Suppressor macrophage treated with lipopolysaccharide for 1 hour (primary cell): ENCODE measurements around the gene CORO7.
A peak's percentile ranks its signal among the peaks of the same experiment; 100 is the strongest.

Experiments used
- DNase-seq, 3 donors: peaks; one replicate each; pipeline ENCODE4 v3.0.0-alpha.2; 2020 to 2022

Gene CORO7

DNA sequence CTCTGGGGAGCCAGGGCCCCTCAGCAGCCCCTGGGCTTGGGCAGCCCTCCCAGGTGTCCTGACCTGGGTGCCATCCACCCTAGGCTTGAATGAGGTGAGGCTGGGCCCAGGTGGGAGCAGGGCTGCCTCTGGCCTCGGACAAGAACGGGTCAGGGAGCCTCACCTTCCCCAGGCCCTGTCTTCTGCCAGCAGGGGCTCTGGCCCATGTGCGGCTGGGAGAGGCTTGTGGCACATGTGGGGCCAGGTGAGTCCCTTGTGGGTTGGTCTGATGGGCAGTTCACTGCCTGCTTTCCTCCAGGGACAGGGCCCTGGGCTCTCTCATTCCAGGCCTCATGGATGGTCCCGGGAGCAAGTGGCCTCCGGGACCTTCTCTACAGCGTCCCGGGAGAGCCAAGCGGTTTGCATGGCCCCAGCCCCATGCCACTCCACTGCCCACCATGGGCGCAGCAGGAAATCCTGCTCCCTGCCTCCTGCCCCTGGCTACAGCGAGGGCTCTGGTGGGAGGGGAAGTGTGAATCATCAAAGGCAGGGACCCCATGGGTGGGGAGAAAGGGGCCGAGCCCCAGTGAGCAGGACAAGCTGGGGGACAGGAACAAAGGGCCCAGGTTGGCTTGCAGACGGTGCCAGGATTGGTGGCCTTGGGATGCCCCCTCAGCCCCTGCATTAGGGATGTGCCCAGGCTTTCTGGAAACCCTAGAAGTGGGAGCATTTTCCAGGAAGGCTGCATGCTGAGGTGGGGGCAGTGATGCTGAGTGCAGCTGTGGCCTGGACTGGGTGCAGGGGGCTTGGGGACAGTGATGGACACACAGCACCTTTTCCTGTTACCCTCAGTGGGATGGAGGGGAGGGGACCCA is 32.6 kb downstream of the CORO7 start:
- no peak for DNase-seq

- no peak for DNase-seq
These were observed 33.5 kb downstream of the CORO7 start for GRCh38 chr16:4382795-4383357.

- DNase-seq, result no peak
These were observed 34.2 kb downstream of the CORO7 start for GRCh38 chr16:4381935-4382794.

- no peak for DNase-seq
These were observed 35.1 kb downstream of the CORO7 start for GRCh38 chr16:4381072-4381934.

DNA sequence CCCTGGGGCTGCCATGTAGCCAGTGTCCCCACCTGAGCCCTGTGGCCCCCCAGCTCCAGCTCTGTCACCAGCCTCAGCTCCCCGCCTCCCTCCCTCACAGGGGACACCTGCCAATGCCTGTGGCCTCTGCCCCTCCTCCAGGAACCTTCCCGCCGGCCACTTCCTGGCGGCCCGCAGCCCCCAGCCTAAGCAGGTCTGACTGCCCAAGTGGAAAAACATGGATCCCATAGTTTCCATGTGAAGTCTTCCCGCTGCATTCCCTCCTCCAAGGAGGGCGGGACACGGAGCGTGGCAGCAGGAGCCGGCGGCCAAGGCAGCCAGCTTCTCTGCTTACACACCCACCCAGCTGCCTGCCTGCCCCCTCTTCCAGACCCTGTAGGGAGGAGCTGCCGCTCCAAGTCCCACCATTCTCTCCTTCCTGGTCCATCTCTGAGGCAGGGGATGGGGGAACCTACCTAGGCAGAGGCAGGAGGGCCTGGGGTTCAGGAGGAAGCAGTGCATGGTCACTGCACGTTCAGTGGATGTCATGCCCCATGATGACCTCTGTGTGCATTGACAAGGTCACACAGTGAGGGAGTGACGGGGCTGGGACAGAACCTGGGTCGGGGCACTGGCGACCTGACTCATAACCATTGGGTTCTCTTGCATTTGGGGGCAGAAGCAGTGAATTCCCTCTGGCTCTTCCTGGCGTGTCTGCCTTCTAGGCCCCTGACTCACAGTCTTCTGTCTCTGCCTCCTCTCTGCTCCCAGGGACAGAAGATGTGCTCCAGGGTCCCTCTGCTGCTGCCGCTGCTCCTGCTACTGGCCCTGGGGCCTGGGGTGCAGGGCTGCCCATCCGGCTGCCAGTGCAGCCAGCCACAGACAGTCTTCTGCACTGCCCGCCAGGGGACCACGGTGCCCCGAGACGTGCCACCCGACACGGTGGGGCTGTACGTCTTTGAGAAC is 36.0 kb downstream of the CORO7 start:
- no peak for DNase-seq

- DNase-seq, result no peak
These were observed 37.3 kb downstream of the CORO7 start for GRCh38 chr16:4378999-4379690.

- no peak for DNase-seq
These were observed 38.2 kb downstream of the CORO7 start for GRCh38 chr16:4378161-4378666.

- no peak for DNase-seq
These were observed 38.7 kb downstream of the CORO7 start for GRCh38 chr16:4377573-4378154.

GRCh38 chr16:4376893-4377572 is 39.4 kb downstream of the CORO7 start:
- DNase-seq, result no peak

GRCh38 chr16:4376126-4376892 is 40.1 kb downstream of the CORO7 start:
- no peak for DNase-seq

- DNase-seq, result no peak
These were observed 40.7 kb downstream of the CORO7 start for GRCh38 chr16:4375717-4376116.

- no peak for DNase-seq
These were observed 42.3 kb downstream of the CORO7 start for GRCh38 chr16:4373909-4374742.

GRCh38 chr16:4373356-4373908 is 43.0 kb downstream of the CORO7 start:
- no peak for DNase-seq

DNA sequence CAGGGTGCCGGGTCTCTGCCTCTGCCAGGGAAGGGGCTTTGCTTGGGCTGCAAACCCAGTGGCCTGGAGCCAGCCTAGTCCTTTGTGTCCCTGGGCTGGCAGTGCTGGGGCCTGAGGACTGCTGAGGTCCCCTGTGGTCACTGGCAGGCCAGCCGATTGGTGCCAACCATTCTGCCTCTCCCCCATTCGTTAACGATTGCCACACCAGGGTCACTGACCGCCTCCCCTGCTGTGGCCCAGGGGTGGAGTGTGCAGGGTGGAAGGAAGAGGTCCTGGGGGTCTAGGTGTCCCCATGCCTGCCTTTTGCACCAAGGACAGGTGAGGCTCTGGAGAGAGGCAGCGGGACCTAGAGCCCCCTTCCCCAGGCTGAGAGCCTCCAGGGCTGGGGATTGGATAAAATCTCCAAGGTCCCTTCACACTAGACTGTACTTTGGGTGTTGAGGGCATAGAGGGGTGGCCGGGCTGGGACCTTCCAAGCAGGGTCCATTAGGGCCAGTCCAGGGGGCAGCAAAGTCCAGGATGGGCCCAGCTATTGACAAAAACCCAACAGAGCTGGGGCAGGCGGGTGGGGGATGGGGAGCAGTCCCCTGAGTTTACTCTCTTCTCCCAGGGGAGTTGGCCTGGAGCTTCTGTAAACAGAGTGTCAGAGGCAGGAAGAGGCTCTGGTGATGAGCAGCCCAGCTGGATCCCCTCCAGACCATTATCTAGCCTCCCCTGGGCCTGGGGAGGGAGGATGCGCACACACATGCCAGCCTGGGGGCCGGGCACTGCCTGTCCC is 43.6 kb downstream of the CORO7 start:
- DNase-seq, result no peak

DNA sequence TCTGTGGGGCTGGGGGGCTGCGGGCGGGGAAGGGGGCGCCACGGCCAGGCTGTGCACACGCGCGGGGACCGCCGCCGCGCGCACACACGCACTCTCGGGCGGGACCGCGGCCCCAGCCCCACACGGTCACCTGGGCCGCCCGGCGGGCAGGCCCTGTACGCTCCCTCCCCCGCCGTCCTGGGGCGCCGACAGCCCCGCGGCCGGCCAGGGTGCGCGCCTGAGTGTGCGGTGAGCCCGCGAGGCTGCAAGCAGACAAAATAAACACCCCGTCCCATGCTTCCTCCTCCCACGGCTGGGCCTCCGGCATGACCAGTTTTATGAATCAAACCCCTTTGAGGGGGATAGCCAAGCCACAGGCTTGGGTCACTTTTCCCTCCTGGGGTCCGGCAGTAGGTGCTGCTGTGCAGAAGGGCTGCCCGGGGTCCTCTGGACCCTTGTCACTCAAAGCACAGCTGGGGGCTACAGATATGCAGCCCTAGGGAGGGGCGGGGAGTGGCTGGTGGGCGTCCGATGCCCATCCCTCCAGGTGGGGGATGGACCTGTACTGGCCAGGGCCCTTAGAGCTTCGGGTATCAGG is 44.3 kb downstream of the CORO7 start:
- DNase-seq, result peak; percentile 36 to 55 (median 44)

GRCh38 chr16:4371357-4372000 is 44.9 kb downstream of the CORO7 start, which contains the start of gene VASN:
TSS of gene VASN (plus strand) at chr16:4371848. CDS start at chr16:4380878, 9,030 bp downstream.
- peak; percentile 57 to 84 (median 61) for DNase-seq
